Measurements from ENCODE around the gene PTPRE. TPM values are rescaled to one million over a fixed set of nuclear protein-coding genes. Genes with fewer than 3 reads are reported as not detected.

Gene PTPRE
- total and polyA plus RNA-seq, 2 of the 4 experiments (the other 2 are of a cell fraction), result 0.34 to 0.54 TPM

DNA sequence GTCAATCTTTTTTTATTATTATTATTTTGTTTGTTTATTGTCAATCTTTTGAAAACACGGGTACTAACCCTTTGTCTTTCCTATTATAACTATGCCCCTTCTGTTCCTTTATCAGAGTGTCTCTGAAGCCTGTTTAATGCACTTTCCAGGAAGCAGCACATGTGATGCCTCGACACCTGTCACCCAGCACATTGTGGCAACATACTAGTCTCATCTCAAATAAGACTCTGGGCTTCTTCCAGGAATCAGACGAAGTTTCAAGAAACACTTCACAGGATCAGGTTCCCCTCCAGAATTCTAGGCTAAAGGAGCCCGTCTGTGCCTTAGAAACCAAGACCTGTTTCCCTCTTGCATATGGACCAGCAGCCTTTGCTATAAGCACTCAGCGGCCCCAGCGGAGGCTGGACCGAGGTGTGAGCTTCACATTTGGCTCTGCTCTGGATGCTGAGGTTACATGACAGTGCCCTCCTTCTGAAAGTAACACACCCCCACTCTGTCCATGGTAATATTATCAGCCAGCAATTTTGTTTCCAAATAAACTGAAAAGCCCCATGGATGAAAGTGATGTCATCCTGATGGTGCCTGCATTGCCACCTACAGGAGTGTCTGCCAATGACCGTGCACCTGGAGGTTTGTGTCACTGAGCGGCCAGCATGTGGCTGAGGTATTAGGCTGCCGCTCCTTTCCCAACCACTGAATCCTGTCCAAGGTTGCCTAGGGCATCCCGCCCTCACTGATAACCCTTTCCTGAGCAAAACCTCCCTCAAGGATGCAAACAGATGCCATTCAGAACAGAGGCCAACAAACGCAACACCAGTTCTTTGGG lies 181.2 kb downstream of the PTPRE start (continued):
- no peak for TF ChIP-seq BHLHE40 (IDR thresholded peaks at IDR 0.05; ENCODE audit: low read depth, low read length)

DNA sequence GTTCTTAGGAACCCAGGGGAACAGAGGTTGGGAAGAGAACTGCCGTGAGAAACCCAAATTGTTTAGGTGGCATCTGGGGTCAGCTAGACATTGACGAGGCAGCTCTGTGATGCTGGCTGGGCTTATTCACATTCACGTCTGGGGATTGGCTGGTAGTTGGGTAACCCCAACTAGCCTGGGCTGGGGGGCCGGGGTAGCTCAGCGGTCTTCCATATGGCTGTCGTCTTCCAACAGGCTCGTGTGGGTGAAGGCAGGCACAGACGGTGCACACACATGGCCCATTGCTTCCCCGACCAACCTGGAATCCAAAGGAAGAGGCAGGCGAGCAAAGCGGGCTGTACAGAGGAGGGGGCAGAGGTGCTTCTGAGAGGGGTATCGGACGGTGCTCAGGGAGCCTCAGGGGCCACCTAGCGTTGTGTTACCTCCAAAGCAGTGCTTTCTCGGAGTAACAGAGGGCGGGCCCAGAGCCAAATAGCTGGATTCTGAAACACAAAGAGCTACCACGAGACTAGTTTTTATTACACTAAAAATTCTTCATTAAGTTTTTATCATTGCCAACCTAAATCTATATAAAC lies 184.8 kb downstream of the PTPRE start:
- Histone ChIP-seq H2AFZ (replicated peaks; ENCODE audit: low read length, poor library complexity) (no peak overlapping the region), H4K8ac (ENCODE audit: low read depth in 2 of 2, low read length in 2 of 2) (no peak overlapping the region), H3K27ac (ENCODE audit: insufficient read depth, low read length) (no peak overlapping the region), H4K5ac (ENCODE audit: low read depth, low read length) (no peak overlapping the region), H2BK20ac (ENCODE audit: low read depth, low read length) (no peak overlapping the region), H2AK9ac (replicated peaks; ENCODE audit: low read depth, low read length, poor library complexity) (no peak overlapping the region), H2BK15ac (ENCODE audit: low read depth, low read length) (no peak overlapping the region), H2BK120ac (ENCODE audit: low read depth, low read length) (no peak overlapping the region), H3K4me3 (ENCODE audit: insufficient read depth, low read depth, low read length) (no peak overlapping the region), H3K4me2 (ENCODE audit: low read depth, low read length) (no peak overlapping the region), H3K79me1 (ENCODE audit: low read depth in 1 of 2, low read length in 2 of 2) (peaks cover 0 to 2% of the 10 kb centered on the region in 2 experiments; a peak in 1 of 4 replicates), H3K4ac (ENCODE audit: low read depth, low read length) (no peak overlapping the region), H3K36me3 (ENCODE audit: control insufficient read depth, insufficient read depth, low read length) (no peaks in the 10 kb centered on the region), H3K14ac (replicated peaks; ENCODE audit: low read depth, low read length) (no peak overlapping the region), H4K91ac (ENCODE audit: insufficient read depth, low read depth, low read length) (no peak overlapping the region), H3K9me3 (ENCODE audit: control insufficient read depth, insufficient read depth, low read length) (no peaks in the 10 kb centered on the region), H3K23ac (ENCODE audit: low read depth, low read length) (no peak overlapping the region), H3K18ac (ENCODE audit: low read depth, low read length) (no peak overlapping the region), H3K9me1 (ENCODE audit: insufficient read depth, low read length) (peaks cover 4% of the 10 kb centered on the region; the same call in 1 of the 2 replicates), H3K56ac (ENCODE audit: extremely low read depth, insufficient read depth, low read length) (no peak overlapping the region), H3K4me1 (ENCODE audit: control insufficient read depth, insufficient read depth, low read length) (no peaks in the 10 kb centered on the region), H4K20me1 (ENCODE audit: insufficient read depth, low read length) (no peaks in the 10 kb centered on the region), H3K9ac (ENCODE audit: low read depth, low read length) (no peak overlapping the region), H2BK5ac (ENCODE audit: low read depth, low read length, poor library complexity, severe bottlenecking) (no peak overlapping the region), H3K27me3 (ENCODE audit: control insufficient read depth, insufficient read depth, low read length) (no peaks in the 10 kb centered on the region), H2AK5ac (ENCODE audit: low read depth, low read length) (no peak overlapping the region)
- no peak for DNase-seq
- in situ Hi-C loops (cut with MboI; ENCODE audit: low sequenced_read_pairs) (no loop called here), intact Hi-C loops (cut with micrococcal nuclease) (no loop called here), dilution Hi-C loops (cut with HindIII; ENCODE audit: low sequenced_read_pairs, unreplicated experiment) (no loop called here)
- WGBS, 2 experiments (ENCODE audit: extremely low coverage in 2 of 2, insufficient read length in 1 of 2), result 60% methylated on average over 1 of the region's 17 CpGs; no CpG with 5 or more reads in 1 of the 2 experiments
- CTCF ChIA-PET, result no interaction called here
- TF ChIP-seq MAFK (IDR thresholded peaks at IDR 0.05; ENCODE audit: low read depth, low read length), result no peak
- TF ChIP-seq NFE2L2 (IDR thresholded peaks at IDR 0.05; ENCODE audit: low read depth, low read length), result no peak
- TF ChIP-seq FOS (IDR thresholded peaks at IDR 0.05; ENCODE audit: low read depth, low read length), result no peak
- no peak for TF ChIP-seq SMC3 (IDR thresholded peaks at IDR 0.05; ENCODE audit: low read depth, low read length)
- no peak for TF ChIP-seq MAZ (IDR thresholded peaks at IDR 0.05; ENCODE audit: borderline replicate concordance, low read depth, low read length)
- no peak for TF ChIP-seq RAD21 (IDR thresholded peaks at IDR 0.05; ENCODE audit: low read length)
- no peak for ATAC-seq (ENCODE audit: low read depth)
- no TSS peak for BruUV-seq (replicated peaks)
- POLR2A ChIA-PET (ENCODE audit: unreplicated experiment), result no interaction called here
